ENCODE data around the gene PTTG1.
"Not testable (repeated sequence)": the region's sequence is repeated elsewhere in the genome, so short reads cannot be mapped to it uniquely, and the experiment has no call there.

PTTG1 gene

DNA sequence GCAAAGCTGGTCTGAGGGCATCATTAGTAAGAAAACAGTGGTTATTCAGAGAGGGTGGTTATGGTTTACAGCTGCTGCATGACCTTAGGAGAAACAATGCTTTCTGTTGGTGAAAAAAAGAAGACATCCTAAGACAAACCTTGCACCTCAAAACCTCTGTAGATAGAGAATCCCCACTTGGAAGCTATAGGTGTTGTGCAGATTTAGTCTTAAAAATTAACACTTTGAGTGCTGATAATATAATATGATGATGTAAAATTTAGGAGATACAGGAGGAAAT is 1.4 kb upstream of the PTTG1 start:
- in situ Hi-C loops (cut with HindIII; ENCODE audit: low sequenced_read_pairs), result no loop called here

GRCh38 chr5:160423099-160423498 is 1.4 kb downstream of the PTTG1 start:
- in situ Hi-C loops (cut with HindIII; ENCODE audit: low sequenced_read_pairs), result no loop called here

- in situ Hi-C loops (cut with HindIII; ENCODE audit: low sequenced_read_pairs), result no loop called here
Measured at GRCh38 chr5:160427607-160428006, 6.0 kb downstream of the PTTG1 start.

DNA sequence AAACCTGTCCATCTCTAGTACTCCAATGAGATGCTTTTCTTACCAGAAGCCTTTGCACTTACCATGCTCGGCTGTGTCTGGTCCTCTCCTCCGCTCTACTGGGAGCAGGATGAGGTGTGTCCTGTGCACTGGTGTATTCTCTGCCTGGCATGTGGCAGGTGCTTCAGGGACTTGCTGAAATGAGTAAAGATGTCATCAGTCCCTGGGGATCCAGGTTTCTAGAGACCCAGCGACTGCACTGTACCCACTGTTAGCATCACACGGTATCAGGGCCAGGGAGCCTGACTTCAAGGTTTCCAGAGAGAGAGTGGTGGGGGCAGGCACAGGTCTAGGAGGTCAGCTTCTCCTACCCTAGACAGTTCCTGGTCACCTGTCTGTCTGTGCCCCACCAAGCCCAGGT is 10.5 kb downstream of the PTTG1 start:
- in situ Hi-C loops (cut with HindIII; ENCODE audit: low sequenced_read_pairs), result loop anchor here (5.0 kb wide), 2 partner anchors 45 to 75 kb away; no protein-coding TSS in a partner anchor

DNA sequence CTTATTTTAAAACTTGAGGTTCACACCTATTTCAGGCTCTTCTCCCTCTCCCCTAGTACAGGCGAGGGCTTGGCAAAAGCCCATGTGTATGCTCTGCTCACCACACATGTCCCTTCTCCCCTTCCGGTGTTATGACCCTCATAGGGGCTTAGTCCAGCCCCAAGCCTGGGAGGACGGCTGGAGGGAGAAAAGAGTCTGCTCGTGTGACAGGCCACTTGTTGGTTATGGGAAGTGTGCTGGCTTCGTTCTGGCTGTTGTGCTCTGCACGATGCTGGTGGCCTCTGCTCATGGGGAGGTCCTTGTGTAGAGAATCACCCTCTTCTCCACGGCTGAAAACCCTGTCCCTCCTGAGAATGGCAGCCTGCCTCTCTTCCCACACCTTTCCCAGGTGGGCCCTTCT is 11.1 kb downstream of the PTTG1 start:
- in situ Hi-C loops (cut with HindIII; ENCODE audit: low sequenced_read_pairs), result loop anchor here (5.0 kb wide), 2 partner anchors 45 to 75 kb away; no protein-coding TSS in a partner anchor

DNA sequence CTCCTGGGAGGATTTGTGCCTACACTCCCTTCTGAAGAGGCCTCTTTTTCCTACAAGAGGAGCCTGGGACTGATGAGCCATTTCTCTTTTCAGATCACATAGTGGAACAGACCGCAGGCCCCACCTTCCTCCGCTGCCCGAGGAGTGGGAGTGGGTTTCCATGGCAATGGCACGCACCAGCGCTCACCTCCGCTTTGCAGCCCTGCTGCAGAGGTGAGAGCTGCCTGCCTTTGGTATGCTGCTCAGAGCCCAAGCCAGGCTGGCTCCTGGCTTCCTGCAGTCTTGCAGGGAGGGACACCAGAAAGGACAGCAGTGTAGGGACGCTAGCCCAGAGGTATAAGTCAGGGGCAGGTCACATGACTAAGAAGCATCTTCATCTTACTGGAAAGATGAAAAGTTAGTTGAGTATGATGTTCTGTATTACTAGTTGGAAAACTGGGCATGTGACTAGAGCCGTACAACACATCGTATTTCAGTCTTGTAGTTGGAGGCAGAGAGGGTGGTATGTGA is 12.4 kb downstream of the PTTG1 start:
- in situ Hi-C loops (cut with HindIII; ENCODE audit: low sequenced_read_pairs), result loop anchor here (5.0 kb wide), 2 partner anchors 43 to 73 kb away; no protein-coding TSS in a partner anchor

GRCh38 chr5:160435532-160435931 is 13.9 kb downstream of the PTTG1 start:
- in situ Hi-C loops (cut with HindIII; ENCODE audit: low sequenced_read_pairs), result no loop called here

DNA sequence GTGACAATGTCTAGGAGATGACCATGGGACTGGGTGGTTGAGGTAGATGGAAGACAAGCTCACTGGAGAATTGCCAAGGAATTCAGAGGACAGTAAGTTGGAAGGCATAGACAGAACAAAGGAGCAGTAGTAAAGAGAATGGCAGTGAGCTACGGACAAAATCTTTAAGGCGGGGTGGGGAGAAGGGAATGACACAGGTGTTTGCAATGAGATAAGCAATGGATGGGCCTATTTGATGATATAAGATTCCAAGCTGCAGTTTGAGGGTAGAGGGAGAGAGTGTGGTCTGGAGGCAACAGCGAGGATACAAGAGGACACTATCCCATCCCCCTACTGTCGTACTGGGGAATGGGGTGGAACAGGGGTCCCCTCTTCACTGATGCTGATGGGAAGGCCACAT is 14.4 kb downstream of the PTTG1 start:
- in situ Hi-C loops (cut with HindIII; ENCODE audit: low sequenced_read_pairs), result no loop called here

- in situ Hi-C loops (cut with HindIII; ENCODE audit: low sequenced_read_pairs), result not testable (repeated sequence)
Measured at GRCh38 chr5:160436661-160437060, 15.0 kb downstream of the PTTG1 start.

DNA sequence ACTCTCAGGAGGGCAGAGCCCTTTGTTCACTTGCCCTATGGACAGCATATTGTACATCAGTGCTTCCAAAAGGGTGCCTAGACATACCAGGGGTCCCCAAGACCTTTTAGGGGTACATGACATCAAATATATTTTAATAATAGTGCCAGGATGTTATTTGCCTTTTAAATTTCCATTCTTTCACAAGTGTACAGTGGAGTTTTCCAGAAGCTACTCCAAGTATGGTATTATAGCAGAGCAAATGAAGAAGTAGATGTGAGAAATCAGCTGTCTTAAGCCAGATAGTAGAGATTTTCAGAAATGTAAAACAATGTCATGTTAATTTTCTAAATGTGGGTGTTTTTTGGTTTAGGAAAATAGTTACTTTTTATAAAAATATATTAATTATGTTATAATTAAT is 15.6 kb downstream of the PTTG1 start:
- in situ Hi-C loops (cut with HindIII; ENCODE audit: low sequenced_read_pairs), result no loop called here

DNA sequence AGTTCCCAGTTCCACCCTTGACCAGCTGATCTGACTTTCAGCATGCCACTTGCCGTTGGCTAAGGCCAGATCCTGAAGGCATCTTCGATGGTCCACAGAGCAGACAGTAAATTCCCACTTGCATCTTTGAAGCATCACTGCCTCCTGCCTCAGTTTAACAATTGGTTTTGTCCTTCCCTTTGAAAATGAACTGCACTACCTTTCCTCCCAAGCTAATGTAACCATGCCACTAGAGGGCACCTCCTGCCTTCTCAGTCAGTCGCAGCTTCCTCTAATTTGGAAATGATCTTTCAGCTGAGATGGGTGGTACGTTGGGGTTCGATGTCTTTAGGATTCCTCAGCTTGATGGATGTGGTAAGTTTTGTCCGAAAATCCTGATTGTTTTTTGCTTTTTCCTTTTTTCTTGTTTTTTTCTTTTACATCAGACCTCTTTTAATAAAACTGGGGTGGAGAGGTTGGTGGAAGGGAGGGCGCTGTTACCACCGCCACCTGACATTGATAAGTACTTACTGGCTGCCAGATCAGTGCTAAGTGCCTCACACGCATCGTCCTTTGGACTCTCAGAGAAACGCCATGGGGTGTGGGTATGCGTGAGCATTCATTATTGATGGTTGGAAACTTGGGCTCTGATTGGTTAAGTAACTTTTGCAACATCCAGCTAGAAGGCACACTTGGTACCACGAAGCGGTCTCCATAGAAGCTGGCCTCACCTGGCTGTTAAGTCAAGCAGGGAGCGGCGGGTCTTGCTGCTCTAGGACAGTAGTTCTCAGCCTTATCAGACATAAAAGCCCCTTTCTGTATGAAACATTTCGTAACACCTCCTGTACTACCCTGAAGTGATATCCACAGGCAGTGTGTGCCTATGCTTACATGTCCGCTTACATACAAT is 16.9 kb downstream of the PTTG1 start:
- in situ Hi-C loops (cut with HindIII; ENCODE audit: low sequenced_read_pairs), result no loop called here

DNA sequence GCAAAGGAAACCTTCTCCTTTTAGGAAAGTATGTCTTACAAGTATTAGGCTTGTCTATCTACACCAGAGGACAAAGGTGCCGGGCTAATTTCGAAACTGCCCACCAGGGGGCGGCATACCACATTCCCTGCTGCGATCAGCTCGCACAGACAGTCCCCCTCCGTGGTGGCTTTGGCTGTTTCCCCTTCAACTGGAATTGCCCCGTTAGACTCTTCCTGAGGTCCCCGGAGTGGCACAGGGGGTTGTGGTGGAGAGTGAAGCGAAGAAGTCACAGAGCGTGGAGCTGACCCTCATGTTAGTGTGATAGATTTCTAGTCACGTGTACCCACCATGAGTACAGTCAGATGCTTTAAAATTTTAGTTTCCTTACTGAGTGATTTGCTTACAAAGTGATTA is 17.5 kb downstream of the PTTG1 start:
- in situ Hi-C loops (cut with HindIII; ENCODE audit: low sequenced_read_pairs), result no loop called here

DNA sequence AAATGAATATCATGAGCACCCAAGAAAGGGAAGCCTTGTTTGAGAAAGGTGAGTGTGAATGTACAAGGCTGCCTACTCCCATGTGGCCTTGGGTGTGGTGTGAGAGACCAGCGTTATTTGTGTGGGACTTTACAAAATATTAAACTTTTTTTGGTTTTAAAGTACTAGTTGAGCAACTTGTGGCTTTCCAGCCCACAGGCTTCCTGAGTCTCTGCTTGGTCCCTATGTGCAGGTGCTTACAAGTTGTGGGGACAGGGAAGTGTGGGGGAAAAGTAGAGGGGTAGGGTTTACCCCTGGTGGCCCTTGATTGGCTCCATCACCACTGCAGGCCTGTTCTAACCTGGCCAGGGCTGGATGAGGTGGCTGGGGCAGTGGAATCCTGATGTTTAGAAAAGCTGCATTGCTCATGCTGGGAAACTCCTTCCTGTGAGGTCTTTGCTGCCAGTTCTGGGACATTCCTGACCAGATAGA is 19.7 kb downstream of the PTTG1 start:
- in situ Hi-C loops (cut with HindIII; ENCODE audit: low sequenced_read_pairs), result no loop called here

GRCh38 chr5:160442824-160443431 is 21.3 kb downstream of the PTTG1 start:
- in situ Hi-C loops (cut with HindIII; ENCODE audit: low sequenced_read_pairs), result no loop called here

DNA sequence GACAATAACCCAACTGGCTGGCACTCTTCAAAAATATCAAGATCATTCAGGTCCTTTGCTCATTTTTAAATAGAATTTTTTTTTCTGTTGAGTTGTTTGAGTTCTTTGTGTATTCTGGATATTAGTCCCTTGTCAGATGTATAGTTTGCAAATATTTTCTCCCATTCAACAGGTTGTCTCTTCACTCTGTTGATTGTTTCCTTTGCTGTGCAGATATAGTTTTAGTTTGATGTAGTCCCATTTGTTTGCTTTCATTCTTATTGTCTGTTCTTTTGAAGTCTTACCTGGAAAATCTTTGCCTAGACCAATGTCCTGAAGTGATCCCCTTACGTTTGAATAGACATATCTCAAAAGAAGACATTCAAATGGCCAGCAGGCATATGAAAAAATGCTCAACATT is 22.8 kb downstream of the PTTG1 start:
- in situ Hi-C loops (cut with HindIII; ENCODE audit: low sequenced_read_pairs), result no loop called here

DNA sequence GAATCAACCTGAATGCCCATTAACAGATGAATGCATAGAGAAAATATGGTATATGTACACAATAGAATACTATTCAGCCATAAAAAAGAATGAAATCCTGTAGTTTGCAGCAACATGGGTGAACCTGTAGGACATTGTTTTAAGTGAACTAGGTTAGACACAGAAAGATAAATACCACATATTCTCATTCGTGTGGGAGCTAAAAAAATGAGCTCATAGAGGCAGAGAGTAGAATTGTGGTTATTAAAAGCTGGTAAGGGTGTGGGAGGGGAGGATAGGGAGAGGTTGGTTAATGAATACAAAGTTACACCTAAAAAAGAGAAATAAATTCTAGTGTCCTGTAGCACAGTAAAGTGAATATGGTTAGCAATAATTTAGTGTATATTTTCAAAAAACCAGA is 23.5 kb downstream of the PTTG1 start:
- in situ Hi-C loops (cut with HindIII; ENCODE audit: low sequenced_read_pairs), result no loop called here

DNA sequence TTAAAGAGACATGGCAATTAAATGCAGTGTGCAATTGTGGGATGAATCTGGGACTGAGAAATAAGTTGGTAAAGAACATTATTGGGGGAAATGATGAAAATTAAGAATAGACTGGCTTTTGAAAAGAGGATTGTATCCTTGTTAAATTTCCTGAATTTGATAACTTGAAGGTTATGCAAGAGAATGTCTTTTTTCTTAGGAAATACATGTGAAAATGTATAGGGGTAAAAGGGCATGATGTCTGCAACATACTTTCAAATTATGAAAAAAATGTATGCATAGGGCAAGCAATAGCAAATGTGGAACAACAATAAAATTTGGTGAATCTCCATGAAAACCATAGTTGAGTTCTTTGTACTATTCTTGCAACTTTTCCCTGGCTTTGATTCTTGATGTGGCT is 24.1 kb downstream of the PTTG1 start:
- in situ Hi-C loops (cut with HindIII; ENCODE audit: low sequenced_read_pairs), result no loop called here

GRCh38 chr5:160448886-160449285 is 27.2 kb downstream of the PTTG1 start:
- in situ Hi-C loops (cut with HindIII; ENCODE audit: low sequenced_read_pairs), result no loop called here

DNA sequence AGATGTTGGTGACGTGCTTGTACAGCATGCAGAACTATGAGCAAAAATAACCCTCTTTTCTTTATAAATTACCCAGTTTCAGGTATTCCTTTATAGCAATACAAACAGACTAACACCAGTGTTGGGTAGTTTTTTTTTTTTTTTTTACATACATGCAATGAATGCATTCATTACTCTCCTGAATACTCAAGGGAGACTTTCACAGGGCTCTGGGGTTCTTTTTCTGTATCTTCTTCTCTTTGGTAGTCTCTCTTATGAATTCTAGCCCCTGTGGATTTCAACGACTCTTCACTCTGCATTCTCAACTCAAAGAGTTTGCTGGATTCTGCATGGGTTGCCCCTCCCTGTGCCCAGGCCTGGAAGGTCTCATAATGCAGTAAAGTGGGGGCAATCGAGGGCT is 27.8 kb downstream of the PTTG1 start:
- in situ Hi-C loops (cut with HindIII; ENCODE audit: low sequenced_read_pairs), result no loop called here

GRCh38 chr5:160450164-160450932 is 28.7 kb downstream of the PTTG1 start:
- in situ Hi-C loops (cut with HindIII; ENCODE audit: low sequenced_read_pairs), result no loop called here

GRCh38 chr5:160451281-160451680 is 29.6 kb downstream of the PTTG1 start:
- in situ Hi-C loops (cut with HindIII; ENCODE audit: low sequenced_read_pairs), result no loop called here
